H9 (cell line): ENCODE results near the gene COL27A1. TPM values are rescaled to one million over a fixed set of nuclear protein-coding genes. Genes with fewer than 3 reads are reported as not detected.

Source experiments
- DNase-seq: peaks from one replicate; pipeline ENCODE4 v3.0.0-alpha.2; 2017
- H2AFZ ChIP-seq: one replicate; pipeline ENCODE4 v1.6.1; 2013; ENCODE audit warnings: mild to moderate bottlenecking, low read length, control low read depth, moderate library complexity
- H2AK5ac ChIP-seq: 2 replicates; pipeline ENCODE4 v1.6.1; 2013; ENCODE audit warnings: low read length, control low read depth, mixed read lengths; ENCODE audit not compliant: insufficient read length
- H2BK120ac ChIP-seq: one replicate; pipeline ENCODE4 v1.6.1; 2013; ENCODE audit warnings: low read depth, mild to moderate bottlenecking, low read length, control low read depth, inconsistent platforms; ENCODE audit not compliant: poor library complexity, severe bottlenecking
- H2BK12ac ChIP-seq: 2 replicates; pipeline ENCODE4 v1.6.1; 2013; ENCODE audit warnings: low read length, control low read depth, mixed read lengths, low read depth; ENCODE audit not compliant: insufficient read length
- H2BK15ac ChIP-seq: 2 replicates; pipeline ENCODE4 v1.6.1; 2013; ENCODE audit warnings: low read depth, low read length, control low read depth
- H2BK20ac ChIP-seq: one replicate; pipeline ENCODE4 v1.6.1; 2013; ENCODE audit warnings: low read depth, mild to moderate bottlenecking, low read length, control low read depth, inconsistent platforms; ENCODE audit not compliant: poor library complexity, severe bottlenecking
- H2BK5ac ChIP-seq: 2 replicates; pipeline ENCODE4 v1.6.1; 2013; ENCODE audit warnings: low read length, control low read depth, mixed read lengths; ENCODE audit not compliant: insufficient read length
- H3K14ac ChIP-seq: 2 replicates; pipeline ENCODE4 v1.6.1; 2013; ENCODE audit warnings: low read length, control low read depth; ENCODE audit not compliant: insufficient read depth
- H3K18ac ChIP-seq: 2 replicates; pipeline ENCODE4 v1.6.1; 2013; ENCODE audit warnings: low read depth, mild to moderate bottlenecking, mixed read lengths, low read length, control low read depth; ENCODE audit not compliant: insufficient read length
- H3K23ac ChIP-seq: 2 replicates; pipeline ENCODE4 v1.6.1; 2013; ENCODE audit warnings: low read length, control low read depth, mixed read lengths, low read depth; ENCODE audit not compliant: insufficient read length
- H3K23me2 ChIP-seq: 2 replicates; pipeline ENCODE4 v1.6.1; 2013; ENCODE audit warnings: low read depth, mild to moderate bottlenecking, mixed read lengths, low read length, control low read depth; ENCODE audit not compliant: insufficient read length, poor library complexity, severe bottlenecking
- H3K27ac ChIP-seq: 2 replicates; pipeline ENCODE4 v1.5.1; 2013; ENCODE audit warnings: low read length, control low read depth, mixed read lengths, low read depth; ENCODE audit not compliant: insufficient read length
- H3K27me3 ChIP-seq: 2 replicates; pipeline ENCODE4 v1.6.1; 2013; ENCODE audit warnings: low read length, control low read depth, inconsistent platforms; ENCODE audit not compliant: insufficient read depth
- H3K4ac ChIP-seq: 2 replicates; pipeline ENCODE4 v1.6.1; 2013; ENCODE audit warnings: low read depth, mild to moderate bottlenecking, control low read depth, inconsistent platforms, low read length, moderate library complexity
- H3K4me1 ChIP-seq: 2 replicates; pipeline ENCODE4 v1.6.1; 2013; ENCODE audit warnings: low read length, control low read depth, inconsistent platforms; ENCODE audit not compliant: insufficient read depth
- H3K4me2 ChIP-seq: 2 replicates; pipeline ENCODE4 v1.6.1; 2013; ENCODE audit warnings: low read length, control low read depth, mixed read lengths; ENCODE audit not compliant: insufficient read length, insufficient read depth
- H3K56ac ChIP-seq: 2 replicates; pipeline ENCODE4 v1.6.1; 2013; ENCODE audit warnings: low read depth, mild to moderate bottlenecking, mixed read lengths, low read length, control low read depth; ENCODE audit not compliant: insufficient read length
- H3K79me1 ChIP-seq: 2 replicates; pipeline ENCODE4 v1.6.1; 2013; ENCODE audit warnings: low read depth, mild to moderate bottlenecking, moderate library complexity, low read length, control low read depth, inconsistent platforms; ENCODE audit not compliant: insufficient read depth, poor library complexity, severe bottlenecking
- H3K79me2 ChIP-seq: 2 replicates; pipeline ENCODE4 v1.6.1; 2013; ENCODE audit warnings: low read length, control low read depth, inconsistent platforms; ENCODE audit not compliant: insufficient read depth
- H3K9ac ChIP-seq: 2 replicates; pipeline ENCODE4 v1.6.1; 2013; ENCODE audit warnings: low read length, control low read depth, mixed read lengths; ENCODE audit not compliant: insufficient read length; ENCODE audit errors: extremely low read depth
- H3K9me3 ChIP-seq: one replicate; pipeline ENCODE4 v1.6.1; 2013; ENCODE audit warnings: low read depth, low read length, inconsistent platforms; ENCODE audit not compliant: control insufficient read depth
- H3T11ph ChIP-seq: one replicate; pipeline ENCODE4 v1.6.1; 2013; ENCODE audit warnings: mild to moderate bottlenecking, low read length, control low read depth, inconsistent platforms
- H4K20me1 ChIP-seq: one replicate; pipeline ENCODE4 v1.6.1; 2013; ENCODE audit not compliant: control insufficient read depth, insufficient read length, insufficient read depth
- H4K5ac ChIP-seq: 2 replicates; pipeline ENCODE4 v1.6.1; 2013; ENCODE audit warnings: low read depth, mild to moderate bottlenecking, mixed read lengths, low read length, control low read depth; ENCODE audit not compliant: insufficient read length
- H4K8ac ChIP-seq: replicated peaks from 2 replicates; pipeline ENCODE4 v1.6.1; 2013; ENCODE audit warnings: low read length, control low read depth, mixed read lengths, low read depth; ENCODE audit not compliant: insufficient read length
- H4K91ac ChIP-seq: 2 replicates; pipeline ENCODE4 v1.6.1; 2013; ENCODE audit warnings: low read depth, mild to moderate bottlenecking, moderate library complexity, mixed read lengths, low read length, control low read depth; ENCODE audit not compliant: insufficient read length
- H3K27ac Mint-ChIP-seq, 3 experiments: 2 replicates in 2 of 3; 3 replicates in 1 of 3; pipeline ENCODE4 v1.8.0; 2020 to 2021; ENCODE audit warnings: mixed read lengths in 3 of 3, mild to moderate bottlenecking in 1 of 3, moderate library complexity in 1 of 3
- H3K27me3 Mint-ChIP-seq: 2 replicates; pipeline ENCODE4 v1.8.0; 2021; ENCODE audit warnings: low read depth, mild to moderate bottlenecking, moderate library complexity, mixed read lengths
- H3K36me3 Mint-ChIP-seq, 3 experiments: 2 replicates in 2 of 3; 3 replicates in 1 of 3; pipeline ENCODE4 v1.8.0; 2020 to 2021; ENCODE audit warnings: low read depth in 3 of 3, mixed read lengths in 3 of 3; ENCODE audit not compliant: insufficient read depth in 1 of 3
- H3K4me1 Mint-ChIP-seq, 2 experiments: 2 replicates each; pipeline ENCODE4 v1.8.0; 2020; ENCODE audit warnings: mixed read lengths in 2 of 2
- H3K4me3 Mint-ChIP-seq, 2 experiments: 2 replicates in 1 of 2; 3 replicates in 1 of 2; pipeline ENCODE4 v1.8.0; 2020 to 2021; ENCODE audit warnings: mild to moderate bottlenecking in 2 of 2, mixed read lengths in 2 of 2, moderate library complexity in 1 of 2
- H3K9me3 Mint-ChIP-seq, 2 experiments: 2 replicates in 1 of 2; 3 replicates in 1 of 2; pipeline ENCODE4 v1.8.0; 2020; ENCODE audit warnings: mild to moderate bottlenecking in 2 of 2, mixed read lengths in 2 of 2, moderate library complexity in 1 of 2
- CTCF ChIP-seq: fragments of 200-600 bp; sonication (generic); conservative IDR thresholded peaks from 3 replicates; pipeline ENCODE4 v1.8.0; 2021; ENCODE audit warnings: antibody characterized with exemption, mild to moderate bottlenecking
- WGBS: extraction: QIAGEN DNeasy Blood & Tissue Kit; methylation state at CpG from one replicate; pipeline ENCODE4 v1.1.7; 2013; ENCODE audit warnings: missing lambda C conversion rate, low lambda C conversion rate, mixed read lengths; ENCODE audit not compliant: insufficient read length; ENCODE audit errors: extremely low coverage; 5-methylcytosine and 5-hydroxymethylcytosine counted together
- total RNA-seq: library from RNA; stranded (reverse); gene quantifications from 2 replicates; pipeline ENCODE4 v1.2.1, GENCODE V29; 2021

The COL27A1 gene
- total RNA-seq, 1 experiment from 2014 or later, result 17.9 TPM

GRCh38 chr9:114356792-114357191, 201.5 kb downstream of the COL27A1 start:
- WGBS, result no CpG with 5 or more reads among the region's 6 CpGs
- Histone ChIP-seq H2AFZ (no peak overlapping the region), H3K27ac (no peak overlapping the region), H2AK5ac (no peak overlapping the region), H3K9ac (no peak overlapping the region), H2BK12ac (no peak overlapping the region), H3K79me1 (no peaks in the 10 kb centered on the region), H3K79me2 (no peaks in the 10 kb centered on the region), H4K91ac (no peak overlapping the region), H2BK20ac (no peak overlapping the region), H3K4ac (no peak overlapping the region), H3K23me2 (no peaks in the 10 kb centered on the region), H3T11ph (no peak overlapping the region), H3K27me3 (no peaks in the 10 kb centered on the region), H3K4me2 (no peak overlapping the region), H3K9me3 (no peaks in the 10 kb centered on the region), H2BK120ac (no peak overlapping the region), H3K23ac (no peak overlapping the region), H2BK5ac (no peak overlapping the region), H4K5ac (no peak overlapping the region), H2BK15ac (no peak overlapping the region), H3K56ac (no peak overlapping the region), H3K4me1 (no peaks in the 10 kb centered on the region), H3K18ac (no peak overlapping the region), H4K8ac (no peak overlapping the region), H3K14ac (no peak overlapping the region), H4K20me1 (peaks cover 2% of the 10 kb centered on the region)
- Mint-ChIP-seq H3K4me1 (no peaks in the 10 kb centered on the region), H3K27ac (peak overlapping the region in 1 of 3 experiments; percentile 86; a peak in 2 of 7 replicates), H3K4me3 (no peak overlapping the region), H3K36me3 (peaks cover 41 to 62% (median 61%) of the 10 kb centered on the region in 3 experiments), H3K9me3 (no peaks in the 10 kb centered on the region), H3K27me3 (no peaks in the 10 kb centered on the region)
- no peak for TF ChIP-seq CTCF
- DNase-seq, result no peak
